ENCODE data around the gene CDH12. TPM values are rescaled to one million over a fixed set of nuclear protein-coding genes. Genes with fewer than 3 reads are reported as not detected.

The CDH12 gene
- total RNA-seq, 4 donors from 2014 or later: 0.12 TPM; not detected in 3

GRCh38 chr5:21858441-21858840, 994.7 kb downstream of the CDH12 start:
- Histone ChIP-seq H3K27me3 (no peaks in the 10 kb centered on the region), H3K36me3 (no peaks in the 10 kb centered on the region), H3K27ac (no peak overlapping the region), H3K4me1 (no peaks in the 10 kb centered on the region), H3K4me3 (no peak overlapping the region), H3K9me3 (no peaks in the 10 kb centered on the region)
- TF ChIP-seq POLR2AphosphoS5 (IDR thresholded peaks at IDR 0.05) (no peak), CTCF (IDR thresholded peaks at IDR 0.05) (no peak), EP300 (IDR thresholded peaks at IDR 0.05) (no peak), POLR2A (IDR thresholded peaks at IDR 0.05) (no peak)
- no peak for ATAC-seq
- 56 to 74% methylated on average over 2 of the region's 2 CpGs for WGBS, 2 donors (ENCODE audit: low coverage in 1 of 2)

- Histone ChIP-seq H3K27ac (no peak overlapping the region), H3K36me3 (no peaks in the 10 kb centered on the region), H3K4me3 (no peak overlapping the region), H3K4me1 (no peaks in the 10 kb centered on the region), H3K9me3 (no peaks in the 10 kb centered on the region), H3K27me3 (no peaks in the 10 kb centered on the region)
- ATAC-seq: no peak
- TF ChIP-seq EP300 (IDR thresholded peaks at IDR 0.05): no peak
- no peak for TF ChIP-seq POLR2A (IDR thresholded peaks at IDR 0.05)
- no peak for TF ChIP-seq CTCF (IDR thresholded peaks at IDR 0.05)
- no peak for TF ChIP-seq POLR2AphosphoS5 (IDR thresholded peaks at IDR 0.05)
- 56 to 60% methylated on average over 1 to 3 of the region's 3 CpGs for WGBS, 2 donors (ENCODE audit: low coverage in 1 of 2)
Observed at GRCh38 chr5:21856987-21857386, 996.2 kb downstream of the CDH12 start.

- no peak for TF ChIP-seq POLR2AphosphoS5 (IDR thresholded peaks at IDR 0.05)
- Histone ChIP-seq H3K27ac (no peak overlapping the region), H3K4me1 (no peaks in the 10 kb centered on the region), H3K4me3 (no peak overlapping the region), H3K9me3 (no peaks in the 10 kb centered on the region), H3K27me3 (no peaks in the 10 kb centered on the region), H3K36me3 (no peaks in the 10 kb centered on the region)
- no peak for ATAC-seq
- WGBS, 2 donors (ENCODE audit: low coverage in 1 of 2): 62 to 63% methylated on average over 2 of the region's 2 CpGs
Observed at GRCh38 chr5:21847300-21847699, 1005.8 kb downstream of the CDH12 start.

GRCh38 chr5:21844960-21845359, 1008.2 kb downstream of the CDH12 start:
- no peaks in the 10 kb centered on the region for H3K27me3 ChIP-seq
- H3K4me3 ChIP-seq: no peak overlapping the region
- ATAC-seq: no peak
- no peak overlapping the region for H3K27ac ChIP-seq
- TF ChIP-seq EP300 (IDR thresholded peaks at IDR 0.05) (no peak), POLR2AphosphoS5 (IDR thresholded peaks at IDR 0.05) (no peak), CTCF (IDR thresholded peaks at IDR 0.05) (no peak), POLR2A (IDR thresholded peaks at IDR 0.05) (no peak)
- no peaks in the 10 kb centered on the region for H3K4me1 ChIP-seq
- 81 to 100% methylated on average over 1 of the region's 1 CpG for WGBS, 2 donors (ENCODE audit: low coverage in 1 of 2)
- H3K36me3 ChIP-seq: no peaks in the 10 kb centered on the region
- H3K9me3 ChIP-seq: no peaks in the 10 kb centered on the region

GRCh38 chr5:21834863-21835262, 1018.3 kb downstream of the CDH12 start:
- TF ChIP-seq POLR2AphosphoS5 (IDR thresholded peaks at IDR 0.05) (no peak), EP300 (IDR thresholded peaks at IDR 0.05) (no peak), CTCF (IDR thresholded peaks at IDR 0.05) (no peak), POLR2A (IDR thresholded peaks at IDR 0.05) (no peak)
- H3K36me3 ChIP-seq: no peaks in the 10 kb centered on the region
- no peaks in the 10 kb centered on the region for H3K9me3 ChIP-seq
- H3K27ac ChIP-seq: no peak overlapping the region
- H3K4me1 ChIP-seq: no peaks in the 10 kb centered on the region
- no peak for ATAC-seq
- H3K4me3 ChIP-seq: no peak overlapping the region
- no peaks in the 10 kb centered on the region for H3K27me3 ChIP-seq

Data from gastroesophageal sphincter (tissue), 4 donors.